ENCODE measurements around the gene DPCD.

DPCD gene

GRCh38 chr10:101612086-101612485, 24.0 kb downstream of the DPCD start:
- no peak for DNase-seq
- Mint-ChIP-seq H3K9me3 (no peaks in the 10 kb centered on the region), H3K36me3 (ENCODE audit: insufficient read depth) (peaks cover 25% of the 10 kb centered on the region), H3K4me1 (ENCODE audit: low read depth in 2 of 2) (peaks cover 0 to 4% of the 10 kb centered on the region in 2 donors), H3K27ac (peak overlapping the region; percentile 67 to 87), H3K27me3 (no peaks in the 10 kb centered on the region), H3K4me3 (no peak overlapping the region)
- ATAC-seq (replicated peaks) = no peak

- H3K9me3 Mint-ChIP-seq = no peaks in the 10 kb centered on the region
- no peaks in the 10 kb centered on the region for H3K27me3 Mint-ChIP-seq
- H3K36me3 Mint-ChIP-seq (ENCODE audit: insufficient read depth) = peaks cover 25% of the 10 kb centered on the region
- no peak for ATAC-seq (replicated peaks)
- peaks cover 4 to 5% of the 10 kb centered on the region in 2 donors for H3K4me1 Mint-ChIP-seq (ENCODE audit: low read depth in 2 of 2)
- no peak overlapping the region for H3K4me3 Mint-ChIP-seq
- peak overlapping the region in 1 of 2 donors; percentile 87 for H3K27ac Mint-ChIP-seq
- no peak for DNase-seq
Observed at GRCh38 chr10:101612872-101613271, 24.8 kb downstream of the DPCD start.

- no peaks in the 10 kb centered on the region for H3K9me3 Mint-ChIP-seq
- H3K36me3 Mint-ChIP-seq (ENCODE audit: insufficient read depth) = peaks cover 24% of the 10 kb centered on the region
- peak overlapping the region; percentile 64 to 73 for H3K27ac Mint-ChIP-seq
- H3K27me3 Mint-ChIP-seq = no peaks in the 10 kb centered on the region
- no peak overlapping the region for H3K4me3 Mint-ChIP-seq
- DNase-seq = no peak
- peaks cover 5 to 8% of the 10 kb centered on the region in 2 donors for H3K4me1 Mint-ChIP-seq (ENCODE audit: low read depth in 2 of 2)
- no peak for ATAC-seq (replicated peaks)
Observed at GRCh38 chr10:101613646-101614045, 25.5 kb downstream of the DPCD start.

GRCh38 chr10:101614663-101615524, 26.8 kb downstream of the DPCD start:
- H3K9me3 Mint-ChIP-seq = no peaks in the 10 kb centered on the region
- DNase-seq (no peak), ATAC-seq (replicated peaks) (no peak)
- H3K27me3 Mint-ChIP-seq = no peaks in the 10 kb centered on the region
- H3K36me3 Mint-ChIP-seq (ENCODE audit: insufficient read depth) = peaks cover 19% of the 10 kb centered on the region
- no peak overlapping the region for H3K4me3 Mint-ChIP-seq
- peaks cover 5 to 8% of the 10 kb centered on the region in 2 donors for H3K4me1 Mint-ChIP-seq (ENCODE audit: low read depth in 2 of 2)
- H3K27ac Mint-ChIP-seq = peak overlapping the region in 1 of 2 donors; percentile 78

- DNase-seq (no peak), ATAC-seq (replicated peaks) (no peak)
- peak overlapping the region; percentile 77 to 78 for H3K27ac Mint-ChIP-seq
- no peak overlapping the region for H3K4me3 Mint-ChIP-seq
- no peaks in the 10 kb centered on the region for H3K27me3 Mint-ChIP-seq
- H3K4me1 Mint-ChIP-seq (ENCODE audit: low read depth in 2 of 2) = peaks cover 5 to 8% of the 10 kb centered on the region in 2 donors
- H3K36me3 Mint-ChIP-seq (ENCODE audit: insufficient read depth) = peaks cover 15% of the 10 kb centered on the region
- H3K9me3 Mint-ChIP-seq = no peaks in the 10 kb centered on the region
Observed at GRCh38 chr10:101615525-101616116, 27.5 kb downstream of the DPCD start.

- H3K4me3 Mint-ChIP-seq = no peak overlapping the region
- peak overlapping the region; percentile 77 to 78 for H3K27ac Mint-ChIP-seq
Observed at GRCh38 chr10:101616415-101617101, 28.4 kb downstream of the DPCD start.

GRCh38 chr10:101617102-101617823, 29.1 kb downstream of the DPCD start:
- peaks cover 5 to 8% of the 10 kb centered on the region in 2 donors for H3K4me1 Mint-ChIP-seq (ENCODE audit: low read depth in 2 of 2)
- ATAC-seq (replicated peaks) = no peak
- peaks cover 22% of the 10 kb centered on the region for H3K36me3 Mint-ChIP-seq (ENCODE audit: insufficient read depth)
- H3K27me3 Mint-ChIP-seq = no peaks in the 10 kb centered on the region
- DNase-seq = no peak
- H3K4me3 Mint-ChIP-seq = no peak overlapping the region
- H3K27ac Mint-ChIP-seq = peak overlapping the region; percentile 28 to 78
- no peaks in the 10 kb centered on the region for H3K9me3 Mint-ChIP-seq

More at GRCh38 chr10:101616415-101617101, 28.4 kb downstream of the DPCD start:
- H3K36me3 Mint-ChIP-seq (ENCODE audit: insufficient read depth) = peaks cover 16% of the 10 kb centered on the region
- no peaks in the 10 kb centered on the region for H3K27me3 Mint-ChIP-seq
- no peaks in the 10 kb centered on the region for H3K9me3 Mint-ChIP-seq
- DNase-seq (no peak), ATAC-seq (replicated peaks) (no peak)
- H3K4me1 Mint-ChIP-seq (ENCODE audit: low read depth in 2 of 2) = peaks cover 5 to 8% of the 10 kb centered on the region in 2 donors

GRCh38 chr10:101617824-101618568, 29.9 kb downstream of the DPCD start:
- no peak for ATAC-seq (replicated peaks)
- peaks cover 29% of the 10 kb centered on the region for H3K36me3 Mint-ChIP-seq (ENCODE audit: insufficient read depth)
- no peak overlapping the region for H3K4me3 Mint-ChIP-seq
- no peaks in the 10 kb centered on the region for H3K27me3 Mint-ChIP-seq
- peaks cover 5 to 8% of the 10 kb centered on the region in 2 donors for H3K4me1 Mint-ChIP-seq (ENCODE audit: low read depth in 2 of 2)
- H3K27ac Mint-ChIP-seq = peak overlapping the region; percentile 28 to 80
- DNase-seq = no peak
- no peaks in the 10 kb centered on the region for H3K9me3 Mint-ChIP-seq

- peaks cover 36% of the 10 kb centered on the region for H3K36me3 Mint-ChIP-seq (ENCODE audit: insufficient read depth)
- H3K27me3 Mint-ChIP-seq = no peaks in the 10 kb centered on the region
- H3K4me3 Mint-ChIP-seq = no peak overlapping the region
- no peak for DNase-seq
- H3K9me3 Mint-ChIP-seq = no peaks in the 10 kb centered on the region
- peaks cover 2 to 8% of the 10 kb centered on the region in 2 donors for H3K4me1 Mint-ChIP-seq (ENCODE audit: low read depth in 2 of 2)
- ATAC-seq (replicated peaks) = no peak
- H3K27ac Mint-ChIP-seq = peak overlapping the region in 1 of 2 donors; percentile 80
Observed at GRCh38 chr10:101618871-101619270, 30.8 kb downstream of the DPCD start.

GRCh38 chr10:101619983-101620382, 31.9 kb downstream of the DPCD start:
- H3K36me3 Mint-ChIP-seq (ENCODE audit: insufficient read depth) = peaks cover 43% of the 10 kb centered on the region
- no peaks in the 10 kb centered on the region for H3K9me3 Mint-ChIP-seq
- no peak overlapping the region for H3K4me3 Mint-ChIP-seq

GRCh38 chr10:101623528-101623927, 35.4 kb downstream of the DPCD start:
- Mint-ChIP-seq H3K9me3 (no peaks in the 10 kb centered on the region), H3K4me3 (no peak overlapping the region), H3K27ac (no peak overlapping the region), H3K4me1 (ENCODE audit: low read depth in 2 of 2) (peaks cover 10 to 26% of the 10 kb centered on the region in 2 donors), H3K27me3 (no peaks in the 10 kb centered on the region), H3K36me3 (ENCODE audit: insufficient read depth) (peaks cover 39% of the 10 kb centered on the region)
- ATAC-seq (replicated peaks) = no peak
- no peak for DNase-seq

More at GRCh38 chr10:101619983-101620382, 31.9 kb downstream of the DPCD start:
- Mint-ChIP-seq H3K27ac (peak overlapping the region in 1 of 2 donors; percentile 78), H3K27me3 (no peaks in the 10 kb centered on the region), H3K4me1 (ENCODE audit: low read depth in 2 of 2) (peaks cover 3 to 13% of the 10 kb centered on the region in 2 donors)
- DNase-seq (no peak), ATAC-seq (replicated peaks) (no peak)

GRCh38 chr10:101624526-101625102, 36.5 kb downstream of the DPCD start:
- H3K4me3 Mint-ChIP-seq = no peak overlapping the region
- no peaks in the 10 kb centered on the region for H3K9me3 Mint-ChIP-seq
- no peaks in the 10 kb centered on the region for H3K27me3 Mint-ChIP-seq
- peaks cover 36% of the 10 kb centered on the region for H3K36me3 Mint-ChIP-seq (ENCODE audit: insufficient read depth)
- no peak for DNase-seq
- peak overlapping the region; percentile 18 to 47 for H3K27ac Mint-ChIP-seq
- peaks cover 10 to 30% of the 10 kb centered on the region in 2 donors for H3K4me1 Mint-ChIP-seq (ENCODE audit: low read depth in 2 of 2)
- ATAC-seq (replicated peaks) = no peak
